NB4 (cell line): Measurements from ENCODE around the gene ARID3B.

Experiments used
- CTCF ChIP-seq: IDR thresholded peaks from one replicate; pipeline ENCODE4 v1.5.1; 2012; ENCODE audit warnings: low read depth, low read length
- POLR2A ChIP-seq: IDR thresholded peaks from 2 replicates; pipeline ENCODE4 v1.6.1; 2011; ENCODE audit warnings: mild to moderate bottlenecking; ENCODE audit not compliant: insufficient read length; ENCODE audit errors: extremely low read depth

GRCh38 chr15:74552773-74553441 is 11.9 kb downstream of the ARID3B start:
- TF ChIP-seq CTCF (no peak), POLR2A (no peak)
